PC-3 (cell line): ENCODE data around the gene FILIP1L. TPM values are rescaled to one million over a fixed set of nuclear protein-coding genes. Genes with fewer than 3 reads are reported as not detected.

Source experiments
- ATAC-seq: fragments of 200-7000 bp; cut with Tn5 transposase; 2 replicates; pipeline ENCODE4 v1.9.1; 2020; ENCODE audit warnings: mild to moderate bottlenecking, moderate library complexity
- BruUV-seq: library from RNA; stranded (reverse); fragments of 400-500 nt; replicated peaks from 2 replicates; lab custom pipeline; 2021; lab: Mats Ljungman, UMichigan
- CTCF ChIA-PET: fragments of 300-600 bp; sonication (Branson Sonifier 250); formaldehyde crosslinking; loops from one replicate; lab custom pipeline; 2022; ENCODE audit warnings: antibody characterized with exemption; lab: Charles Lee
- POLR2A ChIA-PET: fragments of 300-600 bp; sonication (Branson Sonifier 250); formaldehyde crosslinking; loops from one replicate; lab custom pipeline; 2022; ENCODE audit warnings: antibody characterized with exemption; ENCODE audit not compliant: unreplicated experiment; lab: Charles Lee
- DNase-seq: peaks from one replicate; pipeline ENCODE4 v3.0.0-alpha.2; 2015
- H2AFZ ChIP-seq: fragments of 300-600 bp; sonication (generic); 2 replicates; pipeline ENCODE4 v1.6.0; 2016; ENCODE audit warnings: antibody characterized with exemption, low read length
- H3F3A ChIP-seq: fragments of 300-600 bp; sonication (generic); one replicate; pipeline ENCODE4 v1.6.0; 2017; ENCODE audit warnings: antibody characterized with exemption, low read length, control low read depth, mild to moderate bottlenecking; ENCODE audit not compliant: unreplicated experiment
- H3K27ac ChIP-seq: fragments of 300-600 bp; sonication (generic); 2 replicates; pipeline ENCODE4 v1.5.1; 2016; ENCODE audit warnings: mild to moderate bottlenecking, low read length
- H3K27me3 ChIP-seq: fragments of 300-600 bp; sonication (generic); 2 replicates; pipeline ENCODE4 v1.6.1; 2016; ENCODE audit warnings: low read length, mixed read lengths
- H3K36me3 ChIP-seq: fragments of 300-600 bp; sonication (generic); 2 replicates; pipeline ENCODE4 v1.6.1; 2016; ENCODE audit warnings: low read depth, mixed run types, low read length, mixed read lengths
- H3K4me1 ChIP-seq: fragments of 300-600 bp; sonication (generic); 2 replicates; pipeline ENCODE4 v1.5.1; 2016; ENCODE audit warnings: low read length; ENCODE audit not compliant: insufficient read depth
- H3K4me2 ChIP-seq: fragments of 300-600 bp; sonication (generic); 2 replicates; pipeline ENCODE4 v1.6.0; 2016; ENCODE audit warnings: low read length
- H3K4me3 ChIP-seq: fragments of 300-600 bp; sonication (generic); 2 replicates; pipeline ENCODE4 v1.5.1; 2016; ENCODE audit warnings: mild to moderate bottlenecking, low read length, mixed read lengths
- H3K79me2 ChIP-seq: fragments of 300-600 bp; sonication (generic); 2 replicates; pipeline ENCODE4 v1.6.1; 2017; ENCODE audit warnings: low read length, mixed read lengths
- H3K9ac ChIP-seq: fragments of 300-600 bp; sonication (generic); 2 replicates; pipeline ENCODE4 v1.6.0; 2016; ENCODE audit warnings: mild to moderate bottlenecking, low read length
- H3K9me2 ChIP-seq: fragments of 300-600 bp; sonication (generic); replicated peaks from 2 replicates; pipeline ENCODE4 v1.6.1; 2016; ENCODE audit warnings: mixed run types, low read length, mixed read lengths
- H3K9me3 ChIP-seq: fragments of 300-600 bp; sonication (generic); 2 replicates; pipeline ENCODE4 v1.6.1; 2016; ENCODE audit warnings: low read length, mixed read lengths
- H4K20me1 ChIP-seq: fragments of 300-600 bp; sonication (generic); 2 replicates; pipeline ENCODE4 v1.6.1; 2016; ENCODE audit warnings: low read length, mixed read lengths
- CTCF ChIP-seq: fragments of 300-600 bp; sonication (generic); conservative IDR thresholded peaks from 2 replicates; pipeline ENCODE4 v1.5.1; 2017; ENCODE audit warnings: antibody characterized with exemption, low read depth, mild to moderate bottlenecking, low read length
- EZH2 ChIP-seq: fragments of 300-600 bp; sonication (generic); IDR thresholded peaks from one replicate; pipeline ENCODE4 v1.6.1; 2017; ENCODE audit warnings: antibody characterized with exemption, mild to moderate bottlenecking, low read length; ENCODE audit not compliant: unreplicated experiment
- EZH2phosphoT487 ChIP-seq: fragments of 300-600 bp; sonication (generic); IDR thresholded peaks from 2 replicates; pipeline ENCODE4 v1.6.1; 2018; ENCODE audit warnings: mild to moderate bottlenecking, antibody characterized with exemption, low read length, borderline replicate concordance
- intact Hi-C: fragments of 100-400 bp; cut with micrococcal nuclease; formaldehyde crosslinking; loops from 2 replicates; pipeline ENCODE4 v1.9.0; 2023
- total RNA-seq: library from RNA; depleted of rRNA; stranded (reverse); fragments of >200 nt; gene quantifications from 2 replicates; pipeline ENCODE4 v1.2.3, GENCODE V29; 2014

Gene FILIP1L
- total RNA-seq, 1 experiment from 2014 or later: not detected

DNA sequence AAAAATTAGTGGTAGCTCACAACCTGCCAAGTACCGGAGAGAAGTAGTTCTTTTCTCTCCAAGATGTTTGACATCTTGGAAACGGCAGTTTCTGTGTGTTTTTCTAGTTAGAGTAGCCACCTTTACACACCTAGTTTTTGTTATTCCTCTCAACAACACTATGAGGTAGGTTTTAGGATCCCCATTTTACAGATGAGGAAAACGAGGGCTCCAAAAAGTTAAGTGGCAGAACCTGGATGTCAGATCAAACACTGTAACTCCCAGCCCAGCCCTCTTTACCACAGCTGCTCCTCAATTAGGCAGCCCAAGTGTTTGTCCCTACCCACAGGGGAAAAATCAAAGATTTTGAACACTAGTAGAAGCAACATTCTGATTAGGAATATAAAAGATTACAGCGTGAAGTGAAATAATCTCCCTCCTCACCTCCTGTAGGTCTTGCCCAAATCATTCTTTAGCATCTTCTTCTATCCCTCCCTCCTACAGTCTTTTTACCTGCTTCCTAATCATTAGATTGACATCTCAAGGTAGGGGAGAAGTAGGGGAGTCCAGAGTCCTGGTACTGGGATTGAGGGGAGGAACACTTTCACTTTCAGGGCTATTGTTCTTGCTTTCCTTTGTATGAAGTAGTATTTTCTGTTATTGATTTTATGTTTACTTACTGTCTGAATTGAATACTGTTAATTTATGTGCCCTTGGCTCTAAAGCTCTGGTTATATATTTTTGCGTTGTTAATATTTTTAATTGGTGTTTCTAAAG is 154.0 kb downstream of the FILIP1L start:
- no peaks in the 10 kb centered on the region for H3K27me3 ChIP-seq
- TF ChIP-seq CTCF (no peak), EZH2phosphoT487 (no peak), EZH2 (no peak)
- no peaks in the 10 kb centered on the region for H3F3A ChIP-seq
- H3K4me2 ChIP-seq: no peak overlapping the region
- no TSS peak for BruUV-seq
- H3K79me2 ChIP-seq: no peaks in the 10 kb centered on the region
- POLR2A ChIA-PET: no interaction called here
- no peak overlapping the region for H2AFZ ChIP-seq
- no peaks in the 10 kb centered on the region for H4K20me1 ChIP-seq
- CTCF ChIA-PET: no interaction called here
- H3K9me2 ChIP-seq: no peaks in the 10 kb centered on the region
- no peak for DNase-seq
- no peak overlapping the region for H3K9ac ChIP-seq
- H3K36me3 ChIP-seq: no peaks in the 10 kb centered on the region
- no peak overlapping the region for H3K4me3 ChIP-seq
- no peaks in the 10 kb centered on the region for H3K9me3 ChIP-seq
- peaks cover 12% of the 10 kb centered on the region for H3K4me1 ChIP-seq
- intact Hi-C loops: no loop called here
- no peak for ATAC-seq
- H3K27ac ChIP-seq: no peak overlapping the region

DNA sequence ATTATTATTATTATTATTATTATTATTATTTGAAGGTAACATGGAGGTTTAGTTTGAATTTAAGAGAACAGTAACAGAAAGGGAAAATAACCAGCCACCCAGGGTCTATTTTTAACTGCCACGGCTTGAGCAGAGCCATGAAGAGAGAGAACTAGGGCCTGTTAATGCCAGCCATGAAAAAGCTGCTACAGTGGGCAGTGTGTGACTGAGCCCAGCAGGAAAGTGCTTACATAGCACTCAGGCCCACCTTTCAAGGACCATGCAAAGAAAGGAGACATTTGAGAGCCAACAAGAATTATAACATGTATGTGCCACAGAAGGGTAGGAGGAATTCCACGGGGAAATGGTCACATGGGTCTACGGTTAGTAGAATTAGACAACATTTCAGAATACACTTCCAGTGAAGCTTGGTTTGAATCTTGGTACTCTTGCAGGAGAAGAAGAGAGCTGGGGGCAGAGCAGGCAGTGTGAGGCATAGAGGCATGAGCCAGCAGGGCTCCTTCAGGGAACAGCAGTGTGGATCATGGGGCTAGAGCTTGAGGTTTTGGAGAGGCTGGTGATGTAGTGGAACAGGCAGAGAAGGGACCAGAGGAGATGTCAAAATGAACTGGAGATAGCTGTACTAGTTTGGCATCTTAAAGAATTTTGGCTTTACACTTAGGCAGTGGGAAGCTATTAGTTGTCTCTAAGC is 155.9 kb downstream of the FILIP1L start:
- Histone ChIP-seq H2AFZ (no peak overlapping the region), H3K27me3 (no peaks in the 10 kb centered on the region), H3K9me2 (no peaks in the 10 kb centered on the region), H4K20me1 (no peaks in the 10 kb centered on the region), H3K4me1 (no peaks in the 10 kb centered on the region), H3K9ac (no peak overlapping the region), H3F3A (no peaks in the 10 kb centered on the region), H3K79me2 (no peaks in the 10 kb centered on the region), H3K9me3 (no peaks in the 10 kb centered on the region), H3K4me3 (no peak overlapping the region), H3K36me3 (no peaks in the 10 kb centered on the region), H3K27ac (no peak overlapping the region), H3K4me2 (no peak overlapping the region)
- CTCF ChIA-PET: no interaction called here
- ATAC-seq (no peak), DNase-seq (no peak)
- BruUV-seq: no TSS peak
- POLR2A ChIA-PET: no interaction called here
- intact Hi-C loops: no loop called here
- no peak for TF ChIP-seq EZH2phosphoT487
- TF ChIP-seq EZH2: no peak
- no peak for TF ChIP-seq CTCF
